C4-2B (cell line): ENCODE results near the gene LSMEM2.
A peak's percentile ranks its signal among the peaks of the same experiment; 100 is the strongest.
"Not testable (repeated sequence)": the region's sequence is repeated elsewhere in the genome, so short reads cannot be mapped to it uniquely, and the experiment has no call there.

Source experiments
- H3K27ac ChIP-seq: fragments of 450-650 bp; 2 replicates; pipeline ENCODE4 v1.5.1; 2017
- CTCF ChIP-seq: fragments of 450-650 bp; conservative IDR thresholded peaks from 2 replicates; pipeline ENCODE4 v1.5.1; 2017; ENCODE audit warnings: mild to moderate bottlenecking
- ZFX ChIP-seq: fragments of 450-650 bp; IDR thresholded peaks from 2 replicates; pipeline ENCODE4 v1.6.1; 2017

LSMEM2 gene

GRCh38 chr3:50299638-50299928 lies 20.7 kb downstream of the LSMEM2 start:
- H3K27ac ChIP-seq = peak overlapping the region; percentile 83

GRCh38 chr3:50299929-50300680 lies 21.2 kb downstream of the LSMEM2 start:
- TF ChIP-seq CTCF = no peak
- TF ChIP-seq ZFX = peak; percentile 23; the same call in 1 of the 2 replicates
- H3K27ac ChIP-seq = peak overlapping the region; percentile 83

More at GRCh38 chr3:50299638-50299928, 20.7 kb downstream of the LSMEM2 start:
- TF ChIP-seq ZFX (no peak), CTCF (no peak)

- TF ChIP-seq CTCF (no peak), ZFX (no peak)
- peak overlapping the region; percentile 83 for H3K27ac ChIP-seq
These were observed 21.9 kb downstream of the LSMEM2 start for GRCh38 chr3:50300681-50301254.

- peak overlapping the region; percentile 17; the same call in 1 of the 2 replicates for H3K27ac ChIP-seq
These were observed 23.5 kb downstream of the LSMEM2 start for GRCh38 chr3:50302095-50303012.

GRCh38 chr3:50303013-50303815 lies 24.3 kb downstream of the LSMEM2 start, which contains the start of gene HYAL1:
TSS of gene HYAL1 (minus strand) at chr3:50303574. CDS start at chr3:50302956, 618 bp downstream.
- H3K27ac ChIP-seq = peak within 1 kb of the TSS; percentile 17
- TF ChIP-seq ZFX (no peak), CTCF (no peak)

More at GRCh38 chr3:50302095-50303012, 23.5 kb downstream of the LSMEM2 start:
- TF ChIP-seq CTCF = no peak
- TF ChIP-seq ZFX = no peak

GRCh38 chr3:50304601-50305000 lies 25.7 kb downstream of the LSMEM2 start:
- no peak for TF ChIP-seq ZFX
- TF ChIP-seq CTCF = no peak
- no peak overlapping the region for H3K27ac ChIP-seq

- H3K27ac ChIP-seq = not testable (repeated sequence)
These were observed 33.2 kb downstream of the LSMEM2 start for GRCh38 chr3:50312041-50312440.
